OCI-LY3 (cell line): ENCODE measurements around the gene ERVFRD-1.

ENCODE experiments used
- H2AFZ ChIP-seq: fragments of 200-600, 300-600 bp; shearing (Covaris generic); 2 replicates; pipeline ENCODE4 v1.6.0; 2014; ENCODE audit warnings: antibody characterized with exemption, low read depth, low read length
- H3K27ac ChIP-seq: fragments of 200-600, 300-600 bp; sonication (generic); 2 replicates; pipeline ENCODE4 v1.5.1; 2014; ENCODE audit warnings: mild to moderate bottlenecking, low read length, moderate library complexity, mixed read lengths
- H3K27me3 ChIP-seq: fragments of 200-600, 300-600 bp; sonication (generic); 2 replicates; pipeline ENCODE4 v1.6.1; 2014; ENCODE audit warnings: low read depth, low read length, mixed read lengths
- H3K36me3 ChIP-seq: fragments of 200-600, 300-600 bp; sonication (generic); replicated peaks from 2 replicates; pipeline ENCODE3; 2014; ENCODE audit warnings: low read depth, low read length, mixed read lengths
- H3K4me1 ChIP-seq: fragments of 300-600, 200-600 bp; sonication (generic); 2 replicates; pipeline ENCODE4 v1.6.1; 2014; ENCODE audit warnings: low read length, mixed read lengths
- H3K4me2 ChIP-seq: fragments of 200-600, 300-600 bp; sonication (generic); 2 replicates; pipeline ENCODE4 v1.6.1; 2014; ENCODE audit warnings: low read length, mixed read lengths
- H3K4me3 ChIP-seq: fragments of 300-600, 200-600 bp; sonication (generic); 2 replicates; pipeline ENCODE4 v1.5.1; 2014; ENCODE audit warnings: antibody characterized with exemption, mild to moderate bottlenecking, low read length, moderate library complexity
- H3K79me2 ChIP-seq: fragments of 300-600, 200-600 bp; shearing (Covaris generic); 2 replicates; pipeline ENCODE4 v1.6.1; 2014; ENCODE audit warnings: mild to moderate bottlenecking, low read length, mixed read lengths
- H3K9ac ChIP-seq: fragments of 300-600, 200-600 bp; shearing (Covaris generic); 2 replicates; pipeline ENCODE4 v1.6.0; 2014; ENCODE audit warnings: mild to moderate bottlenecking, low read length, moderate library complexity
- H3K9me3 ChIP-seq: fragments of 200-600, 300-600 bp; shearing (Covaris generic); 2 replicates; pipeline ENCODE4 v1.6.1; 2014; ENCODE audit warnings: low read length, mixed read lengths; ENCODE audit not compliant: insufficient read depth
- H4K20me1 ChIP-seq: fragments of 200-600, 300-600 bp; sonication (generic); 2 replicates; pipeline ENCODE4 v1.6.1; 2016; ENCODE audit warnings: low read length, mixed read lengths; ENCODE audit not compliant: insufficient read depth
- CTCF ChIP-seq: fragments of 200-600, 300-600 bp; sonication (generic); IDR thresholded peaks from 2 replicates; pipeline ENCODE4 v1.5.1; 2014; ENCODE audit warnings: antibody characterized with exemption, low read length, low read depth
- EZH2phosphoT487 ChIP-seq: fragments of 200-600 bp; shearing (Covaris generic); IDR thresholded peaks from 2 replicates; pipeline ENCODE4 v1.6.1; 2018; ENCODE audit warnings: antibody characterized with exemption, mixed run types, low read depth

ERVFRD-1 gene

GRCh38 chr6:11152581-11152980 lies 41.1 kb upstream of the ERVFRD-1 start:
- Histone ChIP-seq H3K4me3 (no peak overlapping the region), H3K27ac (no peak overlapping the region), H3K4me2 (no peak overlapping the region), H3K79me2 (no peaks in the 10 kb centered on the region), H3K4me1 (no peaks in the 10 kb centered on the region), H3K9me3 (no peaks in the 10 kb centered on the region), H3K36me3 (no peaks in the 10 kb centered on the region), H4K20me1 (no peaks in the 10 kb centered on the region), H3K27me3 (no peaks in the 10 kb centered on the region), H2AFZ (no peak overlapping the region), H3K9ac (no peak overlapping the region)
- TF ChIP-seq CTCF (no peak), EZH2phosphoT487 (no peak)

GRCh38 chr6:11151488-11151887 lies 40.0 kb upstream of the ERVFRD-1 start:
- no peak for TF ChIP-seq EZH2phosphoT487
- no peak for TF ChIP-seq CTCF

GRCh38 chr6:11149551-11149950 lies 38.0 kb upstream of the ERVFRD-1 start:
- no peak overlapping the region for H3K27ac ChIP-seq
- no peaks in the 10 kb centered on the region for H3K9me3 ChIP-seq
- H2AFZ ChIP-seq, result no peak overlapping the region
- TF ChIP-seq EZH2phosphoT487, result no peak
- TF ChIP-seq CTCF, result no peak
- no peaks in the 10 kb centered on the region for H4K20me1 ChIP-seq
- no peak overlapping the region for H3K9ac ChIP-seq
- H3K36me3 ChIP-seq, result no peaks in the 10 kb centered on the region
- H3K4me2 ChIP-seq, result no peak overlapping the region
- no peaks in the 10 kb centered on the region for H3K27me3 ChIP-seq
- no peak overlapping the region for H3K4me3 ChIP-seq
- H3K79me2 ChIP-seq, result no peaks in the 10 kb centered on the region
- H3K4me1 ChIP-seq, result peaks cover 2% of the 10 kb centered on the region

More at GRCh38 chr6:11151488-11151887, 40.0 kb upstream of the ERVFRD-1 start:
- Histone ChIP-seq H3K36me3 (no peaks in the 10 kb centered on the region), H3K9ac (no peak overlapping the region), H2AFZ (no peak overlapping the region), H3K4me1 (no peaks in the 10 kb centered on the region), H3K79me2 (no peaks in the 10 kb centered on the region), H3K27me3 (no peaks in the 10 kb centered on the region), H3K27ac (no peak overlapping the region), H3K9me3 (no peaks in the 10 kb centered on the region), H4K20me1 (no peaks in the 10 kb centered on the region), H3K4me2 (no peak overlapping the region), H3K4me3 (no peak overlapping the region)

GRCh38 chr6:11146117-11146826 lies 34.7 kb upstream of the ERVFRD-1 start:
- H3K4me3 ChIP-seq, result no peak overlapping the region
- no peaks in the 10 kb centered on the region for H4K20me1 ChIP-seq
- H2AFZ ChIP-seq, result no peak overlapping the region
- no peak overlapping the region for H3K9ac ChIP-seq
- no peaks in the 10 kb centered on the region for H3K36me3 ChIP-seq
- H3K4me2 ChIP-seq, result no peak overlapping the region
- H3K79me2 ChIP-seq, result no peaks in the 10 kb centered on the region
- peaks cover 8% of the 10 kb centered on the region for H3K4me1 ChIP-seq
- H3K27me3 ChIP-seq, result no peaks in the 10 kb centered on the region
- TF ChIP-seq EZH2phosphoT487, result no peak
- no peak for TF ChIP-seq CTCF
- H3K9me3 ChIP-seq, result no peaks in the 10 kb centered on the region
- no peak overlapping the region for H3K27ac ChIP-seq
